Peyer's patch (tissue), 4 donors: ENCODE data around the gene TOP1.

Experiments
- POLR2A ChIP-seq, 2 donors: fragments of 450-650 bp; IDR thresholded peaks; one replicate each; pipeline ENCODE4 v1.5.1; 2017; ENCODE audit warnings: antibody characterized with exemption in 2 of 2, mild to moderate bottlenecking in 2 of 2, moderate library complexity in 2 of 2
- TF ChIP-seq, protein P1 (sequence below), 6 experiments: fragments of 450-650 bp in 4 of 6; fragments of 200-600 bp in 2 of 6; sonication (generic) in 1 of 6; IDR thresholded peaks; one replicate each; pipeline ENCODE4 v1.5.1; 2017 to 2019; ENCODE audit warnings: antibody characterized with exemption in 6 of 6, mild to moderate bottlenecking in 3 of 6, moderate library complexity in 1 of 6

DNA sequence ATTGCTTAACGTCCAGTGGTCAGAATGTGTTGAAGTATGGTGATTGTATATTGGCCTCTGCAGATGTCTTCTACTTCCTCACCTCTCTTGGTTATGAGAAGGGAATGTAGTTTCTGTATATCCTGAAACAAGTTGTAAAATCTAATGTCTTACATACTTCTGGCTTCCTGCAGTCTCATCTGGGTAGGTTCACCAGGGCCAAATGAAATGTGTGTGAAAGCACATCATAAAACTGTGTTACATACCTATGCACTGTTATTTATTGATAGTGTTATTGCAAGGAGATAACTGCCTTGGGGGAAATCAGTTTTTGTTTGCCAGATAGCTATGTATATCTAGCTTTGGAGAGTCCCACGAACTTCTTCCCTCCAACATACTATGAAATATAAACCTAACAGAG, 73.0 kb downstream of the TOP1 start:
- TF ChIP-seq, protein P1, sequence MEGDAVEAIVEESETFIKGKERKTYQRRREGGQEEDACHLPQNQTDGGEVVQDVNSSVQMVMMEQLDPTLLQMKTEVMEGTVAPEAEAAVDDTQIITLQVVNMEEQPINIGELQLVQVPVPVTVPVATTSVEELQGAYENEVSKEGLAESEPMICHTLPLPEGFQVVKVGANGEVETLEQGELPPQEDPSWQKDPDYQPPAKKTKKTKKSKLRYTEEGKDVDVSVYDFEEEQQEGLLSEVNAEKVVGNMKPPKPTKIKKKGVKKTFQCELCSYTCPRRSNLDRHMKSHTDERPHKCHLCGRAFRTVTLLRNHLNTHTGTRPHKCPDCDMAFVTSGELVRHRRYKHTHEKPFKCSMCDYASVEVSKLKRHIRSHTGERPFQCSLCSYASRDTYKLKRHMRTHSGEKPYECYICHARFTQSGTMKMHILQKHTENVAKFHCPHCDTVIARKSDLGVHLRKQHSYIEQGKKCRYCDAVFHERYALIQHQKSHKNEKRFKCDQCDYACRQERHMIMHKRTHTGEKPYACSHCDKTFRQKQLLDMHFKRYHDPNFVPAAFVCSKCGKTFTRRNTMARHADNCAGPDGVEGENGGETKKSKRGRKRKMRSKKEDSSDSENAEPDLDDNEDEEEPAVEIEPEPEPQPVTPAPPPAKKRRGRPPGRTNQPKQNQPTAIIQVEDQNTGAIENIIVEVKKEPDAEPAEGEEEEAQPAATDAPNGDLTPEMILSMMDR (IDR thresholded peaks at IDR 0.05): no peak
- no peak for TF ChIP-seq POLR2A (IDR thresholded peaks at IDR 0.05)
